WERI-Rb-1 (cell line): ENCODE data around the gene SLC35A3.
"Not testable (repeated sequence)": the region's sequence is repeated elsewhere in the genome, so short reads cannot be mapped to it uniquely, and the experiment has no call there.

Experiments used
- DNase-seq: peaks from one replicate; pipeline ENCODE4 v3.0.0-alpha.2; 2020
- H3K27ac ChIP-seq: fragments of 250-450 bp; sonication (Bioruptor Pico); 2 replicates; pipeline ENCODE4 v1.5.1; 2020; ENCODE audit warnings: mild to moderate bottlenecking, moderate library complexity
- H3K27me3 ChIP-seq: fragments of 250-450 bp; sonication (Bioruptor Pico); 2 replicates; pipeline ENCODE4 v1.5.1; 2021; ENCODE audit warnings: mild to moderate bottlenecking, low read depth, moderate library complexity; ENCODE audit not compliant: insufficient read depth, severe bottlenecking
- H3K36me3 ChIP-seq: fragments of 250-450 bp; sonication (Bioruptor Pico); 2 replicates; pipeline ENCODE4 v1.5.1; 2020; ENCODE audit warnings: mild to moderate bottlenecking, moderate library complexity
- H3K4me3 ChIP-seq: 2 replicates; pipeline ENCODE4 v1.5.1; 2011; ENCODE audit warnings: low read depth, mild to moderate bottlenecking, control low read depth, low read length
- H3K9me3 ChIP-seq: fragments of 250-450 bp; sonication (Bioruptor Pico); 2 replicates; pipeline ENCODE4 v1.5.1; 2021; ENCODE audit warnings: mild to moderate bottlenecking, moderate library complexity; ENCODE audit not compliant: severe bottlenecking
- CTCF ChIP-seq: IDR thresholded peaks from 2 replicates; pipeline ENCODE4 v1.5.1; 2011; ENCODE audit warnings: low read depth, mild to moderate bottlenecking, control low read depth, inconsistent platforms, low read length

Gene SLC35A3

GRCh38 chr1:99956755-99957154 lies 13.0 kb upstream of the SLC35A3 start:
- no peak overlapping the region for H3K4me3 ChIP-seq
- no peak for DNase-seq
- H3K27ac ChIP-seq: no peak overlapping the region
- no peaks in the 10 kb centered on the region for H3K36me3 ChIP-seq
- no peaks in the 10 kb centered on the region for H3K9me3 ChIP-seq
- no peaks in the 10 kb centered on the region for H3K27me3 ChIP-seq
- TF ChIP-seq CTCF: no peak

GRCh38 chr1:99957818-99958217 lies 12.0 kb upstream of the SLC35A3 start:
- Histone ChIP-seq H3K4me3 (no peak overlapping the region), H3K36me3 (no peaks in the 10 kb centered on the region), H3K9me3 (no peaks in the 10 kb centered on the region), H3K27me3 (no peaks in the 10 kb centered on the region), H3K27ac (no peak overlapping the region)
- no peak for DNase-seq
- TF ChIP-seq CTCF: no peak

GRCh38 chr1:99959189-99959705 lies 10.5 kb upstream of the SLC35A3 start:
- H3K27ac ChIP-seq, H3K9me3 ChIP-seq, DNase-seq, H3K36me3 ChIP-seq, H3K27me3 ChIP-seq, H3K4me3 ChIP-seq: not testable (repeated sequence)

- H3K4me3 ChIP-seq, DNase-seq, H3K36me3 ChIP-seq, H3K27me3 ChIP-seq, H3K9me3 ChIP-seq, H3K27ac ChIP-seq: not testable (repeated sequence)
Measured at GRCh38 chr1:99960260-99960659, 9.5 kb upstream of the SLC35A3 start.

- no peaks in the 10 kb centered on the region for H3K27me3 ChIP-seq
Measured at GRCh38 chr1:99963041-99963795, 6.6 kb upstream of the SLC35A3 start.

GRCh38 chr1:99964806-99965205 lies 5.0 kb upstream of the SLC35A3 start:
- TF ChIP-seq CTCF: no peak
- Histone ChIP-seq H3K27ac (no peak overlapping the region), H3K27me3 (no peaks in the 10 kb centered on the region), H3K36me3 (no peaks in the 10 kb centered on the region), H3K4me3 (no peak overlapping the region), H3K9me3 (no peaks in the 10 kb centered on the region)
- no peak for DNase-seq

More at GRCh38 chr1:99963041-99963795, 6.6 kb upstream of the SLC35A3 start:
- H3K4me3 ChIP-seq: no peak overlapping the region
- H3K9me3 ChIP-seq: no peaks in the 10 kb centered on the region
- H3K27ac ChIP-seq: no peak overlapping the region
- TF ChIP-seq CTCF: no peak
- DNase-seq: no peak
- H3K36me3 ChIP-seq: no peaks in the 10 kb centered on the region
